ENCODE data around the gene HSD11B2. TPM values are rescaled to one million over a fixed set of nuclear protein-coding genes. Genes with fewer than 3 reads are reported as not detected.
A peak's percentile ranks its signal among the peaks of the same experiment; 100 is the strongest.

The HSD11B2 gene
- total and polyA plus RNA-seq, 2 of the 4 experiments (the other 2 are of a cell fraction) = 0.26 TPM; not detected in 1

GRCh38 chr16:67430504-67430976 is 381 bp upstream of the HSD11B2 start:
- Histone ChIP-seq H4K20me1 (ENCODE audit: insufficient read depth, low read length) (peaks cover 12% of the 10 kb centered on the region; the same call in 1 of the 2 replicates), H2BK5ac (ENCODE audit: low read depth, low read length, poor library complexity, severe bottlenecking) (no peak overlapping the region), H3K9ac (ENCODE audit: low read depth, low read length) (no peak overlapping the region), H3K23ac (ENCODE audit: low read depth, low read length) (no peak overlapping the region), H2AK5ac (ENCODE audit: low read depth, low read length) (no peak overlapping the region), H3K79me1 (ENCODE audit: low read depth in 1 of 2, low read length in 2 of 2) (no peaks in the 10 kb centered on the region), H3K56ac (ENCODE audit: extremely low read depth, insufficient read depth, low read length) (no peak overlapping the region), H2AK9ac (replicated peaks; ENCODE audit: low read depth, low read length, poor library complexity) (peak overlapping the region; percentile 7), H2BK120ac (ENCODE audit: low read depth, low read length) (no peak overlapping the region), H3K27me3 (ENCODE audit: control insufficient read depth, insufficient read depth, low read length) (peaks cover 42% of the 10 kb centered on the region), H3K27ac (ENCODE audit: insufficient read depth, low read length) (no peak overlapping the region), H4K91ac (ENCODE audit: insufficient read depth, low read depth, low read length) (no peak overlapping the region), H3K14ac (replicated peaks; ENCODE audit: low read depth, low read length) (no peak overlapping the region), H3K4me1 (ENCODE audit: control insufficient read depth, insufficient read depth, low read length) (peaks cover 5% of the 10 kb centered on the region; the same call in 1 of the 2 replicates), H2BK20ac (ENCODE audit: low read depth, low read length) (no peak overlapping the region), H2AFZ (replicated peaks; ENCODE audit: low read length, poor library complexity) (peak overlapping the region; percentile 81), H4K5ac (ENCODE audit: low read depth, low read length) (no peak overlapping the region), H4K8ac (ENCODE audit: low read depth in 2 of 2, low read length in 2 of 2) (no peak overlapping the region), H2BK15ac (ENCODE audit: low read depth, low read length) (no peak overlapping the region), H3K9me1 (ENCODE audit: insufficient read depth, low read length) (peaks cover 3% of the 10 kb centered on the region; the same call in 1 of the 2 replicates), H3K18ac (ENCODE audit: low read depth, low read length) (no peak overlapping the region), H3K4me2 (ENCODE audit: low read depth, low read length) (peak overlapping the region; percentile 81), H3K4ac (ENCODE audit: low read depth, low read length) (no peak overlapping the region), H3K36me3 (ENCODE audit: control insufficient read depth, insufficient read depth, low read length) (peaks cover 2% of the 10 kb centered on the region; the same call in 1 of the 2 replicates), H3K9me3 (ENCODE audit: control insufficient read depth, insufficient read depth, low read length) (no peaks in the 10 kb centered on the region), H3K4me3 (ENCODE audit: insufficient read depth, low read depth, low read length) (peak overlapping the region; percentile 20)
- intact Hi-C loops (cut with micrococcal nuclease) = no loop called here
- ChIA-PET POLR2A (ENCODE audit: unreplicated experiment) (no interaction called here), CTCF (no interaction called here)
- TF ChIP-seq MAZ (IDR thresholded peaks at IDR 0.05; ENCODE audit: borderline replicate concordance, low read depth, low read length) (no peak), USF2 (IDR thresholded peaks at IDR 0.05; ENCODE audit: low read depth, low read length) (no peak), CTCF (conservative IDR thresholded peaks at IDR 0.05; ENCODE audit: low read depth, low read length) (no peak), RFX5 (IDR thresholded peaks at IDR 0.05; ENCODE audit: low read depth, low read length) (no peak), FOS (IDR thresholded peaks at IDR 0.05; ENCODE audit: low read depth, low read length) (no peak), NFE2L2 (IDR thresholded peaks at IDR 0.05; ENCODE audit: low read depth, low read length) (no peak), ELK1 (IDR thresholded peaks at IDR 0.05; ENCODE audit: borderline replicate concordance, low read depth, low read length) (no peak), MAFK (IDR thresholded peaks at IDR 0.05; ENCODE audit: low read depth, low read length) (no peak), CEBPB (IDR thresholded peaks at IDR 0.05; ENCODE audit: low read depth, low read length) (no peak), SMC3 (IDR thresholded peaks at IDR 0.05; ENCODE audit: low read depth, low read length) (no peak)
- dilution Hi-C loops (cut with HindIII; ENCODE audit: low sequenced_read_pairs, unreplicated experiment) = no loop called here
- no TSS peak for BruUV-seq (replicated peaks)
- in situ Hi-C loops (cut with MboI; ENCODE audit: low sequenced_read_pairs) = no loop called here
- DNase-seq (no peak), ATAC-seq (ENCODE audit: low read depth) (peak; percentile 15)
- 1% methylated on average over 22 of the region's 53 CpGs; no CpG with 5 or more reads in 1 of the 2 experiments for WGBS, 2 experiments (ENCODE audit: extremely low coverage in 2 of 2, insufficient read length in 1 of 2)

All from IMR-90 (cell line).